HG03196 (cell line): ENCODE results near the gene VASH2.
"Not testable (repeated sequence)": the region's sequence is repeated elsewhere in the genome, so short reads cannot be mapped to it uniquely, and the experiment has no call there.

Experiments used
- ATAC-seq: cut with Tn5 transposase; IDR thresholded peaks from one replicate; pipeline ENCODE4 v1.9.1; 2021; ENCODE audit not compliant: unreplicated experiment

VASH2 gene

GRCh38 chr1:212950243-212951125 is at the start of gene VASH2:
Gene VASH2 (plus strand): TSS chr1:212950541. CDS start chr1:212951543, 1,002 bp downstream.
- peak; percentile 92 for ATAC-seq

GRCh38 chr1:212901290-212901689 is 49.1 kb upstream of the VASH2 start:
- no peak for ATAC-seq

- no peak for ATAC-seq
Observed at GRCh38 chr1:212902054-212902453, 48.3 kb upstream of the VASH2 start.

GRCh38 chr1:212903664-212904063 is 46.7 kb upstream of the VASH2 start:
- no peak for ATAC-seq

- ATAC-seq, result not testable (repeated sequence)
Observed at GRCh38 chr1:212908071-212908470, 42.3 kb upstream of the VASH2 start.

- ATAC-seq, result no peak
Observed at GRCh38 chr1:212908971-212909370, 41.4 kb upstream of the VASH2 start.

- ATAC-seq, result no peak
Observed at GRCh38 chr1:212909652-212910063, 40.7 kb upstream of the VASH2 start.

GRCh38 chr1:212910213-212910612 is 40.1 kb upstream of the VASH2 start:
- not testable (repeated sequence) for ATAC-seq

GRCh38 chr1:212913638-212914037 is 36.7 kb upstream of the VASH2 start:
- not testable (repeated sequence) for ATAC-seq

- not testable (repeated sequence) for ATAC-seq
Observed at GRCh38 chr1:212914110-212914509, 36.2 kb upstream of the VASH2 start.

- ATAC-seq, result no peak
Observed at GRCh38 chr1:212914789-212915188, 35.6 kb upstream of the VASH2 start.

GRCh38 chr1:212915245-212916091 is 34.9 kb upstream of the VASH2 start:
- no peak for ATAC-seq

GRCh38 chr1:212916481-212917133 is 33.7 kb upstream of the VASH2 start:
- no peak for ATAC-seq

GRCh38 chr1:212917134-212917485 is 33.2 kb upstream of the VASH2 start:
- ATAC-seq, result no peak

GRCh38 chr1:212917858-212918257 is 32.5 kb upstream of the VASH2 start:
- no peak for ATAC-seq

- no peak for ATAC-seq
Observed at GRCh38 chr1:212918824-212919223, 31.5 kb upstream of the VASH2 start.

GRCh38 chr1:212920246-212920645 is 30.1 kb upstream of the VASH2 start:
- ATAC-seq, result no peak

- no peak for ATAC-seq
Observed at GRCh38 chr1:212920896-212921295, 29.4 kb upstream of the VASH2 start.

GRCh38 chr1:212922016-212922415 is 28.3 kb upstream of the VASH2 start:
- ATAC-seq, result no peak

GRCh38 chr1:212926372-212926771 is 24.0 kb upstream of the VASH2 start:
- no peak for ATAC-seq
